Measurements from ENCODE around the gene NEGR1.

- TF ChIP-seq CTCF (IDR thresholded peaks at IDR 0.05; ENCODE audit: insufficient read depth, low read depth, low read length), result no peak
- no peak for TF ChIP-seq EZH2 (IDR thresholded peaks at IDR 0.05; ENCODE audit: insufficient read depth, low read length)
Observed at GRCh38 chr1:72015006-72015405, 267.3 kb downstream of the NEGR1 start.
